ENCODE results near the gene ENHO.

- TF ChIP-seq, protein P1, sequence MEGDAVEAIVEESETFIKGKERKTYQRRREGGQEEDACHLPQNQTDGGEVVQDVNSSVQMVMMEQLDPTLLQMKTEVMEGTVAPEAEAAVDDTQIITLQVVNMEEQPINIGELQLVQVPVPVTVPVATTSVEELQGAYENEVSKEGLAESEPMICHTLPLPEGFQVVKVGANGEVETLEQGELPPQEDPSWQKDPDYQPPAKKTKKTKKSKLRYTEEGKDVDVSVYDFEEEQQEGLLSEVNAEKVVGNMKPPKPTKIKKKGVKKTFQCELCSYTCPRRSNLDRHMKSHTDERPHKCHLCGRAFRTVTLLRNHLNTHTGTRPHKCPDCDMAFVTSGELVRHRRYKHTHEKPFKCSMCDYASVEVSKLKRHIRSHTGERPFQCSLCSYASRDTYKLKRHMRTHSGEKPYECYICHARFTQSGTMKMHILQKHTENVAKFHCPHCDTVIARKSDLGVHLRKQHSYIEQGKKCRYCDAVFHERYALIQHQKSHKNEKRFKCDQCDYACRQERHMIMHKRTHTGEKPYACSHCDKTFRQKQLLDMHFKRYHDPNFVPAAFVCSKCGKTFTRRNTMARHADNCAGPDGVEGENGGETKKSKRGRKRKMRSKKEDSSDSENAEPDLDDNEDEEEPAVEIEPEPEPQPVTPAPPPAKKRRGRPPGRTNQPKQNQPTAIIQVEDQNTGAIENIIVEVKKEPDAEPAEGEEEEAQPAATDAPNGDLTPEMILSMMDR (conservative IDR thresholded peaks at IDR 0.05 in 1 of 2, IDR thresholded peaks at IDR 0.05 in 1 of 2; ENCODE audit: low read depth in 1 of 2, low read length in 2 of 2) = no peak
- no peak for TF ChIP-seq EZH2 (IDR thresholded peaks at IDR 0.05; ENCODE audit: low read length, missing control alignments)
Observed at GRCh38 chr9:34496149-34496712, 26.6 kb downstream of the ENHO start.
